Measurements from ENCODE around the gene ZNF641. TPM values are rescaled to one million over a fixed set of nuclear protein-coding genes. Genes with fewer than 3 reads are reported as not detected.

Gene ZNF641
- total and polyA plus RNA-seq, 2 experiments from 2014 or later, result 3.3 to 8.2 TPM

DNA sequence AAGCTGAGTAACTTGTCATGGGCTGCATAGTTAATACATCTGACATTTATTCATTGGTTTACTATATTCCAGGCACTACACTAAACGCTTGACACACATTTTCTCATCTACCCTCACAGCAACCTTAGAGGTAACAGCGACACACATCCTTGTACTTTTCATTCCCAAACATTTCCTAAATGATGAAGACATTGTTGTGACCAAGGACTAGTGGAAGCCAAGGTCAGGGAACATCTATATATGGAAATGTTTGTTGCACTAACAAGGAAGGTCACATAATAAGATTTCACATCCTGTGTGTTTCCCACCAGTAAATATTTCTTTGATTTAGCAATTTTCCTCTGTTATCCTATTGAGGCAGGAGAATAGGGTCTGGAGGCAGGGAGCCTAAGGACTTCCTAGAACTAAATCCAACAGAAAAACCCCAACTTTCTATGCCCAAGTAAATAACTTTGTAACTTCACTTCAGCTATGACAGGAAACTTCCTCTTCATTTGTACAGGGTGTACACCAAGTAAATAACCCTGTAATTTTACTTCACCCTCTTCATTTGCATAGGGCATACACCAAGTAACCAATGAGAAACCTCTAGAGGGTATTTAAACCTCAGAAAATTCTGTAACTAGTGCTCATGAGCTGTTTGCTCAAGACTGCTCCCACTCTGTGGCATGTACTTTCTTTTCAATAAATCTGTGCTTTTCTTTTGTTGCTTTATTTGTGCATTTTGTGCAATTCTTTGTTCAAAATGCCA, 48.4 kb downstream of the ZNF641 start:
- Histone ChIP-seq H3K79me2 (ENCODE audit: insufficient read depth) (no peaks in the 10 kb centered on the region), H3F3A (ENCODE audit: insufficient read depth) (no peaks in the 10 kb centered on the region), H3K4me1 (ENCODE audit: insufficient read depth) (no peaks in the 10 kb centered on the region), H3K27me3 (replicated peaks; ENCODE audit: insufficient read depth) (no peaks in the 10 kb centered on the region), H3K9ac (no peak overlapping the region), H3K9me3 (ENCODE audit: low read depth) (no peaks in the 10 kb centered on the region), H2AFZ (no peak overlapping the region), H4K20me1 (ENCODE audit: insufficient read depth) (no peaks in the 10 kb centered on the region), H3K4me3 (no peak overlapping the region), H3K36me3 (ENCODE audit: low read depth) (no peaks in the 10 kb centered on the region), H3K4me2 (ENCODE audit: unreplicated experiment) (no peak overlapping the region), H3K9me2 (ENCODE audit: insufficient read depth) (no peaks in the 10 kb centered on the region), H3K27ac (no peak overlapping the region)
- TF ChIP-seq EZH2phosphoT487 (IDR thresholded peaks at IDR 0.05; ENCODE audit: insufficient read depth, low read depth) (no peak), EZH2 (IDR thresholded peaks at IDR 0.05; ENCODE audit: insufficient read depth, poor library complexity, severe bottlenecking) (no peak)
- DNase-seq, result no peak
- in situ Hi-C loops (cut with MboI), result no loop called here
- WGBS, 2 experiments (ENCODE audit: low coverage in 1 of 2, low lambda C conversion rate in 2 of 2, missing lambda C conversion rate in 2 of 2), result 18 to 20% methylated on average over 2 of the region's 2 CpGs

GRCh38 chr12:48300774-48301173, 49.9 kb downstream of the ZNF641 start:
- H3K4me1 ChIP-seq (ENCODE audit: insufficient read depth), result no peaks in the 10 kb centered on the region
- H3K9me3 ChIP-seq (ENCODE audit: low read depth), result no peaks in the 10 kb centered on the region
- H3K27ac ChIP-seq, result no peak overlapping the region
- H4K20me1 ChIP-seq (ENCODE audit: insufficient read depth), result no peaks in the 10 kb centered on the region
- H3K9me2 ChIP-seq (ENCODE audit: insufficient read depth), result no peaks in the 10 kb centered on the region
- H2AFZ ChIP-seq, result no peak overlapping the region
- in situ Hi-C loops (cut with MboI), result no loop called here
- H3K36me3 ChIP-seq (ENCODE audit: low read depth), result no peaks in the 10 kb centered on the region
- no peaks in the 10 kb centered on the region for H3F3A ChIP-seq (ENCODE audit: insufficient read depth)
- DNase-seq, result no peak
- H3K4me3 ChIP-seq, result no peak overlapping the region
- no peaks in the 10 kb centered on the region for H3K79me2 ChIP-seq (ENCODE audit: insufficient read depth)
- TF ChIP-seq EZH2 (IDR thresholded peaks at IDR 0.05; ENCODE audit: insufficient read depth, poor library complexity, severe bottlenecking), result no peak
- no peak for TF ChIP-seq EZH2phosphoT487 (IDR thresholded peaks at IDR 0.05; ENCODE audit: insufficient read depth, low read depth)
- WGBS, 2 experiments (ENCODE audit: low coverage in 1 of 2, low lambda C conversion rate in 2 of 2, missing lambda C conversion rate in 2 of 2), result 21 to 24% methylated on average over 1 of the region's 1 CpG
- H3K9ac ChIP-seq, result no peak overlapping the region
- no peaks in the 10 kb centered on the region for H3K27me3 ChIP-seq (replicated peaks; ENCODE audit: insufficient read depth)
- H3K4me2 ChIP-seq (ENCODE audit: unreplicated experiment), result no peak overlapping the region

DNA sequence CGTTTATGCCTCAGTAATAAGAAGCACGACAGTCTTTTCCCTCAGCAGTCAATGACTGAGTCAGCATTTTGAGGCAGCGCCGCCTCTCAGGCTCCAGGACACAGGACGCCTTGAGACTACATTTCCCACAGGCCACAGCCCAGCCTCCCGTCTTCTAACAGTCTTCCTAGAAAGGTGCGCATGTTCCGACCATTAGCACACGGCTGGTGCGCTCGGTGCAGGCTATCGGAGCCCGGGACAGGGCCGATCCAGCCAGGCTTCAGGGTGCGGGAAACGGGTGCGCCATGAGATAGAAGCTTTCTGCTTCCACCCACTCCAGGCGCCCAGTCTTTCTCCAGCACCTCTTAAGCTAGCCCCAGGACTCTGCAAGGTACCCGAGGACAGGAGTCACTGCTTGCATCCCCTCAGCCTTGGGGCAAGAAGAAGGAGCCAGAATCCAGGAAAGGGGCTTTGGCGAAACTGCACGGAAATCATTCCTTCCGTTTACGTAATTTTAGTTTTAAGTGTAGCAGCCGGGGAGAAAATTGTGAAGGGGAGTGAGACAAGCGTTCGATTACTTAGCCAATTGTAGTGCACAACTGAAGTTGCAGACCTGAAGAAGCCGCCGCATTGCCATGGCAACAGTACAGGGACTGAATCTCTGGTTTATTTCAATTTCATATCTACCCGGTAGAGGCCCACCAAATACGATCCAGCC, 54.0 kb downstream of the ZNF641 start:
- H3K4me3 ChIP-seq, result peak overlapping the region; percentile 80
- in situ Hi-C loops (cut with MboI), result no loop called here
- H3K36me3 ChIP-seq (ENCODE audit: low read depth), result no peaks in the 10 kb centered on the region
- H3K79me2 ChIP-seq (ENCODE audit: insufficient read depth), result no peaks in the 10 kb centered on the region
- H3K9ac ChIP-seq, result peak overlapping the region; percentile 46
- no peaks in the 10 kb centered on the region for H3K9me3 ChIP-seq (ENCODE audit: low read depth)
- 1 to 4% methylated on average over 30 of the region's 30 CpGs for WGBS, 2 experiments (ENCODE audit: low coverage in 1 of 2, low lambda C conversion rate in 2 of 2, missing lambda C conversion rate in 2 of 2)
- peak overlapping the region; percentile 95 for H2AFZ ChIP-seq
- H3K4me1 ChIP-seq (ENCODE audit: insufficient read depth), result no peaks in the 10 kb centered on the region
- no peak overlapping the region for H3K27ac ChIP-seq
- H3K9me2 ChIP-seq (ENCODE audit: insufficient read depth), result no peaks in the 10 kb centered on the region
- DNase-seq, result peak; percentile 82
- H3F3A ChIP-seq (ENCODE audit: insufficient read depth), result no peaks in the 10 kb centered on the region
- H3K27me3 ChIP-seq (replicated peaks; ENCODE audit: insufficient read depth), result no peaks in the 10 kb centered on the region
- H4K20me1 ChIP-seq (ENCODE audit: insufficient read depth), result no peaks in the 10 kb centered on the region
- peak overlapping the region; percentile 77 for H3K4me2 ChIP-seq (ENCODE audit: unreplicated experiment)
- TF ChIP-seq EZH2phosphoT487 (IDR thresholded peaks at IDR 0.05; ENCODE audit: insufficient read depth, low read depth) (no peak), EZH2 (IDR thresholded peaks at IDR 0.05; ENCODE audit: insufficient read depth, poor library complexity, severe bottlenecking) (no peak)

DNA sequence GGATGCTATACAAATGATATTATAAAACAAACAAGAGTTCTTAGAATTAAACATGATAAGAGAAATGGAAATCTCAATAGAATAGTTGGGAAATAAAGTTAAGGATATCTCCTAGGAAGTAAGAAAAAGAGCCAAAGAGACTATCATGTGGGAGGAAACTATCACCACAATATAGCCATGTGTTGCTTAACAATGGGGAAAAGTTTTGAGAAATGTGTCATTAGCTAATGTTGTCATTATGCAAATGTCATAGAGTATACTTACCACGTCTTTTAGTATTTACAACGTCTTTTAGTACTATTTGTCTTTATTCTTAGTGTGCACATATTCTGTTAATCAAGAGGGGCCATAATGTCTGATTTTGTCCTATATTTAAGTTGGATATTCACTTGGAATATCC, 58.7 kb downstream of the ZNF641 start:
- no peaks in the 10 kb centered on the region for H3K9me3 ChIP-seq (ENCODE audit: low read depth)
- no peak overlapping the region for H3K4me2 ChIP-seq (ENCODE audit: unreplicated experiment)
- no peak overlapping the region for H3K27ac ChIP-seq
- H3K4me3 ChIP-seq, result no peak overlapping the region
- H3F3A ChIP-seq (ENCODE audit: insufficient read depth), result no peaks in the 10 kb centered on the region
- no peaks in the 10 kb centered on the region for H3K79me2 ChIP-seq (ENCODE audit: insufficient read depth)
- no peaks in the 10 kb centered on the region for H3K36me3 ChIP-seq (ENCODE audit: low read depth)
- H2AFZ ChIP-seq, result no peak overlapping the region
- 5 to 13% methylated on average over 2 of the region's 2 CpGs for WGBS, 2 experiments (ENCODE audit: low coverage in 1 of 2, low lambda C conversion rate in 2 of 2, missing lambda C conversion rate in 2 of 2)
- TF ChIP-seq EZH2 (IDR thresholded peaks at IDR 0.05; ENCODE audit: insufficient read depth, poor library complexity, severe bottlenecking) (no peak), EZH2phosphoT487 (IDR thresholded peaks at IDR 0.05; ENCODE audit: insufficient read depth, low read depth) (no peak)
- in situ Hi-C loops (cut with MboI), result no loop called here
- H3K9ac ChIP-seq, result no peak overlapping the region
- no peaks in the 10 kb centered on the region for H4K20me1 ChIP-seq (ENCODE audit: insufficient read depth)
- no peaks in the 10 kb centered on the region for H3K4me1 ChIP-seq (ENCODE audit: insufficient read depth)
- no peak for DNase-seq
- H3K27me3 ChIP-seq (replicated peaks; ENCODE audit: insufficient read depth), result no peaks in the 10 kb centered on the region; the same call in 1 of the 2 replicates
- no peaks in the 10 kb centered on the region for H3K9me2 ChIP-seq (ENCODE audit: insufficient read depth)

All from GM23248 (cell line).